OCI-LY3 (cell line): ENCODE measurements around the gene WASHC2A.
"Not testable (repeated sequence)": the region's sequence is repeated elsewhere in the genome, so short reads cannot be mapped to it uniquely, and the experiment has no call there.

ENCODE experiments used
- CTCF ChIP-seq: fragments of 200-600, 300-600 bp; sonication (generic); IDR thresholded peaks from 2 replicates; pipeline ENCODE4 v1.5.1; 2014; ENCODE audit warnings: antibody characterized with exemption, low read length, low read depth
- EZH2phosphoT487 ChIP-seq: fragments of 200-600 bp; shearing (Covaris generic); IDR thresholded peaks from 2 replicates; pipeline ENCODE4 v1.6.1; 2018; ENCODE audit warnings: antibody characterized with exemption, mixed run types, low read depth

DNA sequence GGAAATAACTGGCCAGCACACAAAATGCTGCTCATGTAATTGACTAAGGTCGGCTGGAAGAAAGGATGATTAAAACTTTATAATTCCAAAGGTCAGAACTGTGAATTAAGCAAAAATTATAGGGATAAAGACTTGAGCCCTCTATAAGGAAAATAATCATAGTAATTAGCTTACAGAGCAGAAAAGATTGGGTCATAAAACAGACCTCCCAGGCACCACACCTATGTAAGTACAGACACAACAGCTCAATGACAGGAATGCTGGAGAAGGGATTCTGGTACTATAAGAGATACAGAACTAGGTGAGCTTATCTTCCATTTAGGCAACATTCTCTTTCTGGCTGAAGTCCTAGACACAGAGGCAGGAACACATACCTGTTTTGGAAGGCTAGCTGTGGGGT lies 9.0 kb upstream of the WASHC2A start:
- TF ChIP-seq CTCF, EZH2phosphoT487: not testable (repeated sequence)
